HUES6 (cell line): ENCODE results near the gene ZNF804A.

Source experiments
- H3K27ac ChIP-seq: 2 replicates; pipeline ENCODE4 v1.7.0; 2013; ENCODE audit warnings: low read depth, mild to moderate bottlenecking, low read length, inconsistent platforms
- H3K27me3 ChIP-seq: 2 replicates; pipeline ENCODE4 v1.6.1; 2013; ENCODE audit warnings: low read length; ENCODE audit not compliant: control insufficient read depth, insufficient read depth
- H3K36me3 ChIP-seq: 2 replicates; pipeline ENCODE4 v1.6.1; 2013; ENCODE audit warnings: low read length; ENCODE audit not compliant: control insufficient read depth, insufficient read depth
- H3K4me1 ChIP-seq: 2 replicates; pipeline ENCODE4 v1.6.1; 2013; ENCODE audit warnings: low read length; ENCODE audit not compliant: control insufficient read depth, insufficient read depth
- H3K4me3 ChIP-seq: 2 replicates; pipeline ENCODE4 v1.5.1; 2013; ENCODE audit warnings: low read depth, low read length
- H3K9ac ChIP-seq: one replicate; pipeline ENCODE4 v1.6.1; 2013; ENCODE audit warnings: mild to moderate bottlenecking, low read length
- H3K9me3 ChIP-seq: 2 replicates; pipeline ENCODE4 v1.6.1; 2013; ENCODE audit warnings: low read depth, low read length; ENCODE audit not compliant: control insufficient read depth, insufficient read depth

Gene ZNF804A

GRCh38 chr2:184814421-184814820, 216.1 kb downstream of the ZNF804A start:
- H3K36me3 ChIP-seq, result no peaks in the 10 kb centered on the region
- peaks cover 7% of the 10 kb centered on the region; the same call in 1 of the 2 replicates for H3K4me1 ChIP-seq
- no peak overlapping the region for H3K9ac ChIP-seq
- H3K9me3 ChIP-seq, result no peaks in the 10 kb centered on the region
- no peak overlapping the region for H3K4me3 ChIP-seq
- H3K27me3 ChIP-seq, result no peaks in the 10 kb centered on the region
- no peak overlapping the region for H3K27ac ChIP-seq

GRCh38 chr2:184815824-184816223, 217.5 kb downstream of the ZNF804A start:
- H3K9me3 ChIP-seq, result no peaks in the 10 kb centered on the region
- H3K27ac ChIP-seq, result no peak overlapping the region
- no peaks in the 10 kb centered on the region for H3K27me3 ChIP-seq
- no peaks in the 10 kb centered on the region for H3K36me3 ChIP-seq
- H3K9ac ChIP-seq, result no peak overlapping the region
- H3K4me1 ChIP-seq, result peaks cover 7% of the 10 kb centered on the region; the same call in 1 of the 2 replicates
- no peak overlapping the region for H3K4me3 ChIP-seq

GRCh38 chr2:184824597-184824996, 226.3 kb downstream of the ZNF804A start:
- Histone ChIP-seq H3K4me1 (no peaks in the 10 kb centered on the region), H3K4me3 (no peak overlapping the region), H3K9ac (no peak overlapping the region), H3K9me3 (no peaks in the 10 kb centered on the region), H3K27me3 (no peaks in the 10 kb centered on the region), H3K27ac (no peak overlapping the region), H3K36me3 (no peaks in the 10 kb centered on the region)

GRCh38 chr2:184830531-184830930, 232.2 kb downstream of the ZNF804A start:
- Histone ChIP-seq H3K4me3 (no peak overlapping the region), H3K9me3 (no peaks in the 10 kb centered on the region), H3K36me3 (no peaks in the 10 kb centered on the region), H3K27ac (no peak overlapping the region), H3K27me3 (no peaks in the 10 kb centered on the region), H3K9ac (no peak overlapping the region), H3K4me1 (peaks cover 6% of the 10 kb centered on the region; the same call in 1 of the 2 replicates)

GRCh38 chr2:184834699-184835397, 236.5 kb downstream of the ZNF804A start:
- no peak overlapping the region for H3K9ac ChIP-seq

GRCh38 chr2:184835398-184835715, 237.0 kb downstream of the ZNF804A start:
- no peak overlapping the region for H3K27ac ChIP-seq
- no peaks in the 10 kb centered on the region for H3K9me3 ChIP-seq
- no peaks in the 10 kb centered on the region for H3K36me3 ChIP-seq
- no peak overlapping the region for H3K4me3 ChIP-seq
- H3K9ac ChIP-seq, result no peak overlapping the region
- H3K4me1 ChIP-seq, result peaks cover 6% of the 10 kb centered on the region; the same call in 1 of the 2 replicates
- H3K27me3 ChIP-seq, result no peaks in the 10 kb centered on the region

More at GRCh38 chr2:184834699-184835397, 236.5 kb downstream of the ZNF804A start:
- Histone ChIP-seq H3K9me3 (no peaks in the 10 kb centered on the region), H3K4me3 (no peak overlapping the region), H3K4me1 (peaks cover 6% of the 10 kb centered on the region; the same call in 1 of the 2 replicates), H3K36me3 (no peaks in the 10 kb centered on the region), H3K27me3 (no peaks in the 10 kb centered on the region), H3K27ac (no peak overlapping the region)

- Histone ChIP-seq H3K27ac (no peak overlapping the region), H3K9me3 (no peaks in the 10 kb centered on the region), H3K9ac (no peak overlapping the region), H3K36me3 (no peaks in the 10 kb centered on the region), H3K27me3 (no peaks in the 10 kb centered on the region), H3K4me1 (peaks cover 6% of the 10 kb centered on the region; the same call in 1 of the 2 replicates), H3K4me3 (no peak overlapping the region)
These were observed 249.0 kb downstream of the ZNF804A start for GRCh38 chr2:184847331-184847730.

GRCh38 chr2:184849516-184849915, 251.2 kb downstream of the ZNF804A start:
- H3K4me3 ChIP-seq, result no peak overlapping the region
- peaks cover 6% of the 10 kb centered on the region; the same call in 1 of the 2 replicates for H3K4me1 ChIP-seq
- H3K27ac ChIP-seq, result no peak overlapping the region
- H3K9ac ChIP-seq, result no peak overlapping the region
- no peaks in the 10 kb centered on the region for H3K27me3 ChIP-seq
- no peaks in the 10 kb centered on the region for H3K9me3 ChIP-seq
- H3K36me3 ChIP-seq, result no peaks in the 10 kb centered on the region

GRCh38 chr2:184851576-184851975, 253.2 kb downstream of the ZNF804A start:
- Histone ChIP-seq H3K27me3 (no peaks in the 10 kb centered on the region), H3K4me3 (no peak overlapping the region), H3K27ac (no peak overlapping the region), H3K9me3 (no peaks in the 10 kb centered on the region), H3K4me1 (peaks cover 6% of the 10 kb centered on the region; the same call in 1 of the 2 replicates), H3K36me3 (no peaks in the 10 kb centered on the region), H3K9ac (no peak overlapping the region)

GRCh38 chr2:184859187-184859586, 260.9 kb downstream of the ZNF804A start:
- no peaks in the 10 kb centered on the region for H3K27me3 ChIP-seq
- no peaks in the 10 kb centered on the region for H3K4me1 ChIP-seq
- H3K4me3 ChIP-seq, result no peak overlapping the region
- H3K36me3 ChIP-seq, result no peaks in the 10 kb centered on the region
- no peak overlapping the region for H3K9ac ChIP-seq
- peaks cover 13% of the 10 kb centered on the region; the same call in 1 of the 2 replicates for H3K9me3 ChIP-seq
- H3K27ac ChIP-seq, result no peak overlapping the region

- Histone ChIP-seq H3K27me3 (no peaks in the 10 kb centered on the region), H3K9me3 (peaks cover 13% of the 10 kb centered on the region; the same call in 1 of the 2 replicates), H3K4me1 (no peaks in the 10 kb centered on the region), H3K36me3 (no peaks in the 10 kb centered on the region), H3K4me3 (no peak overlapping the region), H3K27ac (no peak overlapping the region), H3K9ac (no peak overlapping the region)
These were observed 262.4 kb downstream of the ZNF804A start for GRCh38 chr2:184860744-184861143.
